HG03442 (cell line): ENCODE measurements around the gene CHMP5.

Experiments used
- ATAC-seq: cut with Tn5 transposase; IDR thresholded peaks from one replicate; pipeline ENCODE4 v1.9.1; 2021; ENCODE audit warnings: mild to moderate bottlenecking, moderate library complexity; ENCODE audit not compliant: unreplicated experiment

CHMP5 gene

DNA sequence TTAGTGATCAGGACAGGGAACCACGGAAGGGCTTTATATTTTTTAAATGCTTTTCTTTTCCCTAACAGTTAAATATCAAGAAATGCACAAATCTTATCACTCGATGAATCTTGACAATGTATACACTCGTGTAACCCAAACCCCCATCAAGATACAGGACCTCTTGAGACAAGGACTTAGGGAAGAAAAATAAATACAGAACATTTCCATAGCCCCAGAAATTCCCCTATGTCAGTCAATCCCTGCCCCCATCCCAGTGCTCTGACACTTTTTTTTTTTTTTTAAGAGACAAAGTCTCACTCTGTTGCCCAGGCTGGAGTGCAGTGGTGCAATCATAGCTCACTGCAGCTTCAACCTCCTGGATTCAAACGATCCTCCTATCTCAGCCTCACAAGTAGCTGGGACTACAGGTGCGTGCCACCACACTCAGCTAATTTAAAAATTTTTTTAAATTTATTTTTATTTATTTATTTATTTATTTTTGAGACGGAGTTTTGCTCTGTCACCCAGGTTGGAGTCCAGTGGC lies 22.2 kb upstream of the CHMP5 start:
- no peak for ATAC-seq

GRCh38 chr9:33244137-33244784 lies 20.6 kb upstream of the CHMP5 start:
- no peak for ATAC-seq

- ATAC-seq = no peak
Observed at GRCh38 chr9:33245341-33245740, 19.5 kb upstream of the CHMP5 start.

- no peak for ATAC-seq
Observed at GRCh38 chr9:33246269-33246860, 18.5 kb upstream of the CHMP5 start.

DNA sequence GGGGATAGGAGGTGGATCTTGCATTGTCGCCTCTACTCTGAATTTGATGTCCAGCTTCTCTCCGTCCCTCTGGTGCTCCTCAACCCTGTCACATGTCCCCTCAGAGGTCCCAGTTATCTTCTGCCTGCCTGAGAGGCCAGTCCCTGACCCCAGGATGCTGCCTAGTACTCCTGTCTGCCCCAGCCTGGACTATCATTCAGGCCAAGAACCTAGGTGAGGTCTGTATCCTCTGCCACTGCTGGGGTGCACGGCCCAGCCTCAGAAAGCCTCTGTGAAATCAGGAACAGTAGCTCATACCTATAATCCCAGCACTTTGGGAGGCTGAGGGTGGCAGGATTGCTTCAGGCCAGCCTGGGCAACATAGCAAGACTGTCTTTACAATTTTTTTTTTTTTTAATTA lies 16.2 kb upstream of the CHMP5 start:
- ATAC-seq = no peak

- peak; percentile 54 for ATAC-seq
Observed at GRCh38 chr9:33249087-33249658, 15.7 kb upstream of the CHMP5 start.

- no peak for ATAC-seq
Observed at GRCh38 chr9:33249983-33250382, 14.9 kb upstream of the CHMP5 start.

GRCh38 chr9:33250458-33250995 lies 14.3 kb upstream of the CHMP5 start:
- ATAC-seq = no peak

DNA sequence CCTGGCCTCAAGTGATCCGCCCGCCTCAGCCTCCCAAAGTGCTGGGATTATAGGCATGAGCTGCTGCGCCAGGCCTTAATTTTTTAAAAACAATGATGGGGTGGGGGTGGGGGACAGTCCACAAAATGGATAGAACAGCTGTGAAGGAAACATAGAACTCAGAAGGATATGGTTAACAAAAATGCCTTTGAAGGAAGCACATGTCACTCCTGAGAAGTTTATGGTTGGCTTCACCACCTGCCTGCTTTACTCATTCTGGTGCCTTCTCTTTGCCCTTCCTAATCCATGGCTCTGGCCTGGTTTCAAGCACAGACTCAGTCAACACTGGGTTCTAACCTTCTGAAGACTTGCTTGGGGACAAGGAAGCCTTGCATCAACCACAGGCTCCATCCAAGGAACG lies 10.6 kb upstream of the CHMP5 start:
- ATAC-seq = no peak

- no peak for ATAC-seq
Observed at GRCh38 chr9:33255014-33255413, 9.8 kb upstream of the CHMP5 start.

- ATAC-seq = no peak
Observed at GRCh38 chr9:33255471-33255870, 9.4 kb upstream of the CHMP5 start.

DNA sequence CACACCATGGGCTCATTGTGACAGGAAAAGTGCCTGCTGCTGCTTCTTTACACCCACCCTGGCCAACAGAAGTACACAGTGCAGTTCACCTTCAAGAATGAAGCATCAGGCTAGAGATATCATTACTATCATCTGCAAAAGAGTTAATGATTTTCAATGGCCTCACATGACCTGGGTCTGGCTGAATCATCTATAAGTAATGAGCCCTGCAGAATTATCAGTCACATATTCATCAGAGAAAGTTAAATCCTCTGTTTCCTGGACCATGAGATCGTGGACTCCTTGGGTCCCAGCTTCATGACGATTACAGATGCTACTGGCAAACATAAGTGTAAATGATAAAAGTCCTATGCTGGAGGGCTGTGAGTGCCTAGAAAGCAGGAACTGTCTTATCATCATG lies 8.6 kb upstream of the CHMP5 start:
- ATAC-seq = no peak

DNA sequence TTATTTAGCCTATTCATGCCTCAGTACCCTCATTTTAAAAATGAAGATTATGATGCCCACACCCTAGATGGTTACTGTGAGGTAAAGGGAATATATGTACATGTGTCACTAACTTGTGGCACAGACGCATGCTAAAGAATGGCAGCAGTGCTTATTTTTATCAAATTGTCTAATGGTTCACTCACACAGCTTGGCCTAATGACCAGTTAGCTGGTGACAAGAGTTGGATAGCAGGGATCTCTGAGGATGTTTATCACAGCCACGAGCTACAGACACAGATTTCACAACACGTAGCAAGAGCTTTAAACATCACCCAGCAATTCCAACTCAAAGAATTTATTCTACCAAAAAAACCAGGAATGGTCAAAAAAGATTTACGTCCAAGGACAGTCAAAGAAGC lies 7.6 kb upstream of the CHMP5 start:
- ATAC-seq = no peak

- no peak for ATAC-seq
Observed at GRCh38 chr9:33260372-33260771, 4.5 kb upstream of the CHMP5 start.

- peak; percentile 0 for ATAC-seq
Observed at GRCh38 chr9:33263131-33264002, 1.5 kb upstream of the CHMP5 start.

DNA sequence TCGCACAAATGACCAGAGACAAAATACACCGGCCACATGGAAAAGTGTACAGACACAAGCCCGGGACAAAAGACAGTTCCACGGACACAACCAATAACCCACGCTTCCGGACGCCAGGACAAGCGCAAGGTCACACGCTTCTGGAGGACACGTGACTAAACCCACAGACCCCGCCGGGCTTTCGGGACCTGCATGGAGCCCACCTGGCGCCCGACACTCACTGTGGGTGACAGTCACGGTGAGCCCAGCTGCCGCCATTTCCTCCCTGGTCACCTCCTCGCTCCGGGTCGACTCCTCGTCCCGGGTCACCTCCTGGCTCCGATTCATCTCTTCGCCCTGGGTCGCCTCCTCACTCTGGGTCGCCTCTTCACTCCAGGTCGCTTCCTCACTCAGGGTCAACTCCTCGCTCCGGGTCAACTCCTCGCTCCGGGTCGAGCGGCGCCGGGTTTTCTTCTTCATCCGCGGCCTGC lies 811 bp upstream of the CHMP5 start:
- ATAC-seq = peak; percentile 26

DNA sequence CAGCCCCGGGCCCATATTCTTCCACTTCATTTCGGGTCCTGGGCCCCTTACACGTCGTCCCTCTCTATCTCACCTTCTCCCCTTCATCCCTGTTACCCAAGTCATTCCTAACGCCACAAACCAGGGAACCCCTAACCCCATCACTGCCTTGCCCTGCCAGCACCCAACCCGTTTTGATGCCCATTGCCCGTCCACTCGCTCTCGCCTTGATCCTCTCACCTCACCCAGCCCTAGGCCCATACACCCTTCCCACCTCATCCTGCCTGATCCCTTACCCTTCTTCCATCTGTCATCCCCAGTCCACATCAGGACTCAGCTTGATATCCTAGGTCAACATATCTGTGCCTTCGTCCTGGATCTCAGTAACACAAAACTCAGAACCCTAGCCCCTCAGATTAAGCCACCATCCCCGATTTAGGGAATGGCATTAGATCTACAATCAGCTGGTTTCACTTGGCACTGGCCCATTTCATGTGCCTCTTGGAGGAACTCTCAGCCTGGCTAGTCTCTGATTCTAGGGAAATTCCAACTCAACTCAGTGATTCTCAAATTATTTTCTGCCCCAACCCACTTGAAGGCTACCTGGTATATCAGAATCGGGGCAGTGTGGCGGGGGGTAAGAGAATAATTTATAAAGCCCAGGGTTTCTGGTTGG lies 489 bp downstream of the CHMP5 start:
- ATAC-seq = no peak

DNA sequence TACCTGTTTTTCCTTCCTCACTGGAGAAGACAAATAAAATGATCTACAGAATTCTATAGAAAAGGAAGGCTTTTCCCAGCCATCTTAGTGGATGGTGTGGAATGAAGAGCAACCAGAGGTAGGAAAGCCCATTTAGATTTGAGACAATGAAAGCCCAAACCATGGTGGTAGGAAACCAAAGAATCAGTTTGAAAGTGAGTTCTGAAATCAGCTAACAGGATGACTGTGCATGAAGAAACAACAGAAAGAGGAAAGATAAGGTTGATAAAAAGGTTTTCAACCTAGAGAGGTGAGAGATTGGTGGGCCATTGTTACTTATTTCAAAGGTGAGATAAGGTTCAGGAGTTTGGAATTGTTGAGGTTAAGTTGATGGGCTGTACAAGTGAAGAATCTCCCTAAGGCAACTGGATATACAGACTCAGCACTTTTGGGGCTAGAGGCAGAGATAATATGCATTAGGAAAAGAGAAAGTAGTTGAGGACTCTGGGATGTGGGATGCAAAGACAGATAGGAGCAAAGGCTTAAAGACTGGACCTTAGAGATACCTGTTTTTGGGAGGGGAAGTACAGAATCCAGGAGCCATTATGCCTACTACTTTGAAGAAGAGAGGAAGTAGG lies 2.4 kb downstream of the CHMP5 start:
- no peak for ATAC-seq

DNA sequence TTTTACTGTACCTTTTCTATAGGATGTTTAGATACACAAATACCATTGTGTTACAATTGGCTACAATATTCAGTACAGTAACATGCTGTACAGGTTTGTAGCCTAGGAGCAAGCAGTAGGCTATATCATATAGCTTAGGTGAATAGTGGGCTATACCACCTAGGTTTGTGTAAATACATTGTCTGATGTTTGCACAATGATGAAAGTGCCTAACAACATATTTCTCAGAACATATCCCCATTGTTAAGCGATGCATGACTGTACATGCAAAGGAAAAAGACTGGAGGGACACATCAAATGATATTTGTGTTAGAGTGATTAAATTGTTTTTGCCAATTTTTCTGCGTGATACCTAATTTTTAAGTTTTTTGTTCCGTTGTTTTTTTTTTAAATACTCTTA lies 5.3 kb downstream of the CHMP5 start:
- ATAC-seq = no peak

DNA sequence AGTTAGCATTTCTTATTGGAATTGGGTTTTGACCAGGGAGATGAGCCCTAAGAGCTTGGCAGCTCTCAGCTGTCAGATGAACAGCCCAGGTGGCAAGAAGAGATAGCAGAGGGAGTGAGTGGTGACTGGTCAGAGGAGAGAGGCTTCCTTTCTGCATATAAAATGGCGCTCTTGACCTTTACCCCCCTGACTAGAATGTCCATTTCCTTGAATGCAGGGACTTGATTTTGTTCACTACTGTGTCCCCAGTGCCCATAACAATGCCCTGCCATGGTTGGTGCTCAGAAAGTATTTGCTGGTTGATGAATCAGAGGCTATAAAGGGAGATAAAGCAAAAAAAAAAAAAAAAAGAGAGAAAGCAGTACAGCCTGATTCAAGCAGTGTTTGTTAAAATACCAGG lies 7.2 kb downstream of the CHMP5 start:
- ATAC-seq = no peak
